ENCODE data around the gene AFF1.

The AFF1 gene

GRCh38 chr4:86950831-86951525 is 16.2 kb downstream of the AFF1 start:
- DNase-seq, result no peak

- DNase-seq, result no peak
Measured at GRCh38 chr4:86955888-86956451, 21.2 kb downstream of the AFF1 start.

GRCh38 chr4:86957215-86957614 is 22.4 kb downstream of the AFF1 start:
- DNase-seq, result no peak

GRCh38 chr4:86959588-86960500 is 25.0 kb downstream of the AFF1 start:
- DNase-seq, result no peak

- DNase-seq, result no peak
Measured at GRCh38 chr4:86960557-86960961, 25.7 kb downstream of the AFF1 start.

- DNase-seq, result no peak
Measured at GRCh38 chr4:86961116-86961515, 26.3 kb downstream of the AFF1 start.

GRCh38 chr4:86961605-86962295 is 26.9 kb downstream of the AFF1 start:
- DNase-seq, result no peak

- DNase-seq, result no peak
Measured at GRCh38 chr4:86963697-86964096, 28.9 kb downstream of the AFF1 start.

- no peak for DNase-seq
Measured at GRCh38 chr4:86965019-86965976, 30.5 kb downstream of the AFF1 start.

GRCh38 chr4:86967073-86967472 is 32.3 kb downstream of the AFF1 start:
- DNase-seq, result no peak

GRCh38 chr4:86967798-86968197 is 33.0 kb downstream of the AFF1 start:
- DNase-seq, result no peak

GRCh38 chr4:86968547-86968946 is 33.7 kb downstream of the AFF1 start:
- no peak for DNase-seq

- no peak for DNase-seq
Measured at GRCh38 chr4:86970447-86971354, 35.9 kb downstream of the AFF1 start.

- DNase-seq, result no peak
Measured at GRCh38 chr4:86971355-86971683, 36.5 kb downstream of the AFF1 start.

- DNase-seq, result no peak
Measured at GRCh38 chr4:86972997-86973396, 38.2 kb downstream of the AFF1 start.

GRCh38 chr4:86973668-86974067 is 38.9 kb downstream of the AFF1 start:
- DNase-seq, result no peak

GRCh38 chr4:86974551-86974994 is 39.8 kb downstream of the AFF1 start:
- no peak for DNase-seq

GRCh38 chr4:86975927-86976326 is 41.1 kb downstream of the AFF1 start:
- no peak for DNase-seq

- DNase-seq, result no peak
Measured at GRCh38 chr4:86976801-86977485, 42.1 kb downstream of the AFF1 start.

- DNase-seq, result no peak
Measured at GRCh38 chr4:86977621-86978184, 42.9 kb downstream of the AFF1 start.

All from central memory CD4-positive, alpha-beta T cell (primary cell).